NCI-H2196 (cell line): Measurements from ENCODE around the gene CTNNA1.

Experiments
- DNase-seq: peaks from one replicate; lab custom pipeline; 2025; ENCODE audit not compliant: unreplicated experiment; lab: John Stamatoyannopoulos, UW

CTNNA1 gene

GRCh38 chr5:138925090-138925635, 171.9 kb downstream of the CTNNA1 start:
- no peak for DNase-seq

- DNase-seq: no peak
Observed at GRCh38 chr5:138926257-138926656, 173.0 kb downstream of the CTNNA1 start.

- DNase-seq: no peak
Observed at GRCh38 chr5:138926688-138927448, 173.6 kb downstream of the CTNNA1 start.

GRCh38 chr5:138927544-138927943, 174.3 kb downstream of the CTNNA1 start:
- no peak for DNase-seq

DNA sequence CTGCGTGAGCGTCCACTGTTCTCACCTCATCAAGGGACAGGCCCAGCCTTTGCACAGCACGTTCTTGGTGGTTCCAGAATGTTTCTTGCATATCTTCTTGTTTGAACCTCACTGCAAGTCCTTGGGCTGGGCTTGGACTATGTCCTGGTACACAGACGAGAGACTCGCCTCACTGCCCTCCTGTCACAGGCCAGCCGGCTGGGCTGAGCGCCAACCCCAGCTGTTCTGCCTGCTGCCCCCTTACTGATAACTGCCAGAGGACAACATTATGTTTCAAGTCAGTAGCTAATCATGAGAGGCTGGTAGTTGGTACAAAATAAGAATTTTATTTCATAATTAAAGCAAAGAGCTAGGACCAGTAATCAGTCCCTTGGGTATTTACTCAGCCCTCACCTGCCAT, 174.8 kb downstream of the CTNNA1 start:
- peak; percentile 7 for DNase-seq

DNA sequence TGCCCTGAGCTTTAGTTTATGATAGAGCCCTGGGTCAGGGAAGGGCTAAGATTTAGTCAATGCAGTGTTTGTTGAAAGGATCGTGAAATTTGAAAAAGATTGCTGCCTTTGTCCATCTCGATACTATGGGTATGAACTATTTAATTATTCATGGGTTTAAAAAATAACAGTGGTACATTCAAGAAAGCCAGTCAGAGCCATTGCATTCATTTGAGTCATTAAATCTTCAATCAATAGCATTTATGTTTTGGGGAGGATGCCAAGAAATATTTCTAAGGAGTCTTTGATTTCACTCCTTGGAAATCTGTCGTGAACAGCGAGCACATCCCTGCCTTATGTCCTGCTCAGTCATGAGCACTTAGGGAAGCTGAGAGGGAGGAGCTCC, 176.3 kb downstream of the CTNNA1 start:
- no peak for DNase-seq

GRCh38 chr5:138930371-138931097, 177.3 kb downstream of the CTNNA1 start:
- DNase-seq: no peak

- no peak for DNase-seq
Observed at GRCh38 chr5:138932171-138932810, 179.1 kb downstream of the CTNNA1 start.

DNA sequence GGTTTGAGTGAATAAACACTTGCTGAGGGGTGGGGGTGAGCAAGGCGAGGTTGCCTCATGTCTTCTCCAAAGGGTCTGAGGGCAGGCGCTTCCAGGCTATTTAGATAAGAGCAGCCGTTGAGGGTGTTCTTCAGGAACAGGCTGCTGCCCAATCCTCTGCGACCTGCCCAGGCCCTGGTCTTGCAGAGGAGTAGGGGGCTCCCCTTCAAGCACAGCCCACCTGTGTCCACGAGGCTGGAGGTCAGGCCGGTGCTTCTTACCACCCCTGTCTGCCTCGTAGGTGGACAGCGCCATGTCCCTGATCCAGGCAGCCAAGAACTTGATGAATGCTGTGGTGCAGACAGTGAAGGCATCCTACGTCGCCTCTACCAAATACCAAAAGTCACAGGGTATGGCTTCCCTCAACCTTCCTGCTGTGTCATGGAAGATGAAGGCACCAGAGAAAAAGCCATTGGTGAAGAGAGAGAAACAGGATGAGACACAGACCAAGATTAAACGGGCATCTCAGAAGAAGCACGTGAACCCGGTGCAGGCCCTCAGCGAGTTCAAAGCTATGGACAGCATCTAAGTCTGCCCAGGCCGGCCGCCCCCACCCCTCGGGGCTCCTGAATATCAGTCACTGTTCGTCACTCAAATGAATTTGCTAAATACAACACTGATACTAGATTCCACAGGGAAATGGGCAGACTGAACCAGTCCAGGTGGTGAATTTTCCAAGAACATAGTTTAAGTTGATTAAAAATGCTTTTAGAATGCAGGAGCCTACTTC, 180.5 kb downstream of the CTNNA1 start:
- no peak for DNase-seq

- DNase-seq: no peak
Observed at GRCh38 chr5:138934971-138935370, 181.7 kb downstream of the CTNNA1 start.

DNA sequence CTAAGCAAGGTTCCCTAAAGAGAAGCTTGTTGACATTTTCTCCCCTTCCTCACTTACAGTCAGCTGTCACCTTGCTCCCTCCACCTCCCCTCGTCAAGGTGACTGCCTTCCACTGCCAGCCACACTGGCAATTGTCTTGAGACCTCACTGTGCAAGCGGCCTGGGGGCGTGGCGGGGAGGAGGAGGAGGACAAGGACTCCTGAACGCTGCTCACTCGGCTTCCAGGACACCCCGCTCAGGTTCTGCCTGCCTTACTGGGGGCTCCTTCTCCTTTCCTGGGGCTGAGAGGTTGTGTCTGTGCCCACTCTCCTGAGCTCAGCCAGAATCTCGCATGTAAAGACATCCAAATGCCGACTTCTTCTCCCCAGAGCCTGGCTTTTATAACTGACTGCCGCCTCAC, 182.2 kb downstream of the CTNNA1 start:
- no peak for DNase-seq

- no peak for DNase-seq
Observed at GRCh38 chr5:138936225-138936967, 183.2 kb downstream of the CTNNA1 start.

- DNase-seq: no peak
Observed at GRCh38 chr5:138936968-138937345, 183.7 kb downstream of the CTNNA1 start.

DNA sequence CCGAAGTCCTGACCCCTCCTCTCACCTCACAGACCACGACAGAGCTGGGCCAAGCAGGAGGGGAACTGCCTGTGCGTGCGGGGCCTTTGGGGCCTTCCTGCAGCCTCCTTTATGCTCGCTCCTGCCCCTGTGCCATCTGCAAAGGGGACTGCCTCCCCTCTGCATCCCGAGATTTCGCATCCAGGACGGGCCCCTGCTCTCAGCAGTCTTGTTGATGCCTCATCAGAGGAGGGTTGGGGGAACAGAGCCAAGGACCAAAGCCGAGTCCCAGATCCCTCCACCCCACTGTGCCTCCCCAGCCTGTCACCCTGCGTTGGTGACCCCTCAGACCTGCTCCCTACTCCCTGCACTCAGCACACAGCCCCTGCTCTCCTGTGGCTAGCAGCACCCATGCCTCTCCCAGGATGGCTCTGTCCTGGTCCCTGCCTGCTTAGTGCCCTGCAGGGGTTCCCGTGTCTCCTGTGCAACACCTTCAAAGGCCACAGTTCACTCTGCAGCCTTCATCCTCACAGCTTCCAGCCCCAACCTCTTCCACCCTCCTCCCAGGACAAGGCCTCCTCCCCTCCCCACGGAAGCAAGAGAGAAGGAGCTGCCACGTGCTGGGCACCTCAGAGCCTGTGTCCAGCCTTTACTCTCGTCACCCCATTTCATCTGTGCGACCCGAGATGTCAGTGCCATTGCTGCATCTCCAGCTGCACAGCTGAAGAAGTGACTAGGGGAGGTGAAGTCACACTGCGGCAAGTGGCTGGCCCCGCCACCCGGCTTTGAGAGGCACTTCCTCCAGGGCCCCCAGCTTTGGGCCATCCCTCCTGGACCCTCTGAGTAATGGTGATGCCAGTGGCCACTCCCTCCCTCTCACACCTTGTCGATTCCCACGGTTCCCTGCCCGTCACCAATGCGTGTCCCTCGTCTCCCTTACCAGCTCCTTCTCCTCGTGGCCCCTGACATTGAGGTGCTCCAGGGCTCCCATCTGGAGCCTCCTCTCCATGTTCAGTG, 184.5 kb downstream of the CTNNA1 start:
- DNase-seq: no peak

- no peak for DNase-seq
Observed at GRCh38 chr5:138938526-138938925, 185.3 kb downstream of the CTNNA1 start.

DNA sequence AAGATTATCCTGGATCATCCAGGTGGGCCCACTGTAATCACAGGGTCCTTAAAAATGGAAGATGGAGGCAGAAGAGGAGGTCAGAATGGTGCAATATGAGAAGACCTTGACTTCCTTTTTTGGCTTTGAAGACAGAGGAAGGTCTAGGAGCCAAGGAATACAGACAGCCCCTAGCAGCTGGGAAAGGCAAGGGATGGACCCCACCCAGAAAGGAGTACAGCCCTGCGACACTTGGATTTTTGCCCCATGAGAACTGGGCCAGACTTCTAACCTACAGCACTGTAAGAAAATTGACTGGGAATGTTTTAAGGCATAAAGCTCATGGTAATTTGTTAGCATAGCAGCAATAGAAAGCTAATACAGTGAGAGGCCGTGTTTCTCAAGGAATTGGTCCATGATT, 188.8 kb downstream of the CTNNA1 start:
- DNase-seq: no peak

GRCh38 chr5:138942861-138943260, 189.6 kb downstream of the CTNNA1 start:
- DNase-seq: no peak

DNA sequence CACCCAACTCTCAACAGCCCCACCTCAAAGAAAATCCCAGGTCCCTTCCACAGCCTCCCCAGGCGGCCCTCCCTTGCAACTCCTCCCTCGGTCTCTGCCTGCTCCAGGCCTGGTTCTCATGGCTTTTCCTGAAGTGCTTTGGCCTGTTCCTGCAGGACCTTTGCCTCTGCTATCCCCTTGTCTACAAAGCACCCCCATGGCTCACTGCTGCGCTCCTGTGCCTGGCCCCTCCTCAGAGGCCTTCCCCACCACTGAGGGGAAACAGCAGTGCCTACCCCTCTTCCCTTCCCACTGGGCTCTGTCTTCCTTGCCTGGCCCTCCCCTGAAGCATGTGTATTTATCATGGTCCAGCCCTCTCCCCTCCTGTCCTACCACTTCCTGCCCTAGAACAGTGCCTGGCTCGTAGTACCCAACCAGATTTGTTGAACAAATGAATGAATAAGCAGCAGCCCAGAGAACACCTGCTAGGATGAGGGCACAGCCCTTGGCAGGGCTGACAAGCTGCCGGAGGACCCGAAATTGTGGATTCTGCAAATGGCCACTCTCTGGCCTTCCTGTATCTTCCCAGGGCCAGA, 190.5 kb downstream of the CTNNA1 start:
- DNase-seq: no peak
